ENCODE data around the gene CADPS2.

- TF ChIP-seq CTCF (IDR thresholded peaks at IDR 0.05; ENCODE audit: insufficient read depth, low read depth, low read length) (no peak), EZH2 (IDR thresholded peaks at IDR 0.05; ENCODE audit: insufficient read depth, low read length) (no peak)
Observed at GRCh38 chr7:122304319-122304975, 581.8 kb downstream of the CADPS2 start, which contains the start of gene FEZF1.
